Fibroblast of pulmonary artery (primary cell): ENCODE measurements around the gene VSTM4.

ENCODE experiments used
- DNase-seq: peaks from one replicate; pipeline ENCODE4 v3.0.0-alpha.2; 2010; ENCODE audit warnings: low read depth
- H3K4me3 ChIP-seq: replicated peaks from 2 replicates; pipeline ENCODE4 v1.5.1; 2011; ENCODE audit warnings: low read depth, mild to moderate bottlenecking, control low read depth, low read length, moderate library complexity
- TF ChIP-seq, protein P1 (sequence below): IDR thresholded peaks from 2 replicates; pipeline ENCODE4 v1.5.1; 2011; ENCODE audit warnings: mild to moderate bottlenecking, control low read depth, low read length, inconsistent platforms; ENCODE audit errors: missing control alignments

The VSTM4 gene

DNA sequence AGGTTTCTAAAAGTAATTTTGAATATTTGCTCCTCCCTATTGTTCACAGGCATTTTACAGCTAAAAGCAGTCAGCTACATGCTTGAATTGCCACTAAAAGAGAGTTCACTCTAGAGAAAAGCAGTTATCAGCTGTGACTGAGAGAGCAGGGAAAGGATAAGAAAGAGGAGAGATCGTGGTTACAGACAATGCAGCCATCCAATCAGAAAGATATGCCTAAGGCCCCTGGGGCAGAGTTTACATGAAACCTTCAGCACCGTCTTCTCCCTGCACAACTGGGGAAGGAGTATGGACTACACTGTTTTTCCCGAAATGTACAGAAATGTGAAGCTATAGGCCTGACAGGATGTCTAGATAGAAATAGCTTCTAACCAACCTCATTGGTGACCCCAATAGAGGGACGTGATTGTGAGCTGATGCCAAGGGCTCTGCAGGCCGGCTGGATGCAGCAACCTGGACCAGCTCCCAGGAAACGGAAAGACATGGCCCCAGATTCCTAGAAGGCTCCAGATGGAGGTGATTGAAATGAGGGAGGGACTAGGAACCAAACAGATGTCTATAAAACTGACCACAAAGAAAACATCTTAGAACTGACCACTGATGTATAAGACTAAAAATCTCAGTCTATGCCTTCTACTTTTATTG is 3.2 kb upstream of the VSTM4 start:
- H3K4me3 ChIP-seq: no peak overlapping the region
- TF ChIP-seq, protein P1, sequence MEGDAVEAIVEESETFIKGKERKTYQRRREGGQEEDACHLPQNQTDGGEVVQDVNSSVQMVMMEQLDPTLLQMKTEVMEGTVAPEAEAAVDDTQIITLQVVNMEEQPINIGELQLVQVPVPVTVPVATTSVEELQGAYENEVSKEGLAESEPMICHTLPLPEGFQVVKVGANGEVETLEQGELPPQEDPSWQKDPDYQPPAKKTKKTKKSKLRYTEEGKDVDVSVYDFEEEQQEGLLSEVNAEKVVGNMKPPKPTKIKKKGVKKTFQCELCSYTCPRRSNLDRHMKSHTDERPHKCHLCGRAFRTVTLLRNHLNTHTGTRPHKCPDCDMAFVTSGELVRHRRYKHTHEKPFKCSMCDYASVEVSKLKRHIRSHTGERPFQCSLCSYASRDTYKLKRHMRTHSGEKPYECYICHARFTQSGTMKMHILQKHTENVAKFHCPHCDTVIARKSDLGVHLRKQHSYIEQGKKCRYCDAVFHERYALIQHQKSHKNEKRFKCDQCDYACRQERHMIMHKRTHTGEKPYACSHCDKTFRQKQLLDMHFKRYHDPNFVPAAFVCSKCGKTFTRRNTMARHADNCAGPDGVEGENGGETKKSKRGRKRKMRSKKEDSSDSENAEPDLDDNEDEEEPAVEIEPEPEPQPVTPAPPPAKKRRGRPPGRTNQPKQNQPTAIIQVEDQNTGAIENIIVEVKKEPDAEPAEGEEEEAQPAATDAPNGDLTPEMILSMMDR: no peak
- no peak for DNase-seq

DNA sequence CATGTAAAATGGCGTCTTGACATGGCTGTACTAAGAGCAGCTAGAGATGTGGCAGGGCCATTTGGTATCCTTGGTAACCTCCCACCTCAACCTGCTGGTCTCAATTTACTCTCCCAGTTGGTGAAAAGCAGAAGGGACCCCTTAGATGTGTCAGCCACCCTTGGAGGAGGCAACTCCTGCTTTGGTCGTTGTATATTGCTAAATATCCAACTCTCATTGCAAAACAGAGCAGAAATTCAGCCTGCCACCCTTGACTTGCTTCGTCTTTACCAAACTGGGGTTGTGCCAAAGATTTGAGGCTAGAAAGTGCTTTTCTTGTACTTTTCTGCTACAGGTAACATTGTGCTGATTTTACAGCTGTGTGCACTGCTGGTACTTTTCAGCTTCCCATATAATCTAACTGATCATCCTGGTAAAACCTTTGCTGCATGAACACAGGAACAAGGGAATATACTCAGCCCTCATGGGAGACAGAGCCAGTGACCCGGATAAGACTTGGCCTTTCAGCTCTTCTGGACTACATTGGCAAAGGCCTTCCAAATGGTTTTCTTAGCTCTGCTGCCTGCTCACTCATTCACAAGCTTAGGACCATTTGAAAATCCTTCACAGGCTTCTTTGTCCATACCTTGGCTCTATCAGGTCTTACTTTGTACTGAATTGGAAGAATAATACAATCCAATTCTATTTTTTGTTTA is 2.2 kb upstream of the VSTM4 start:
- no peak overlapping the region for H3K4me3 ChIP-seq
- TF ChIP-seq, protein P1: no peak
- no peak for DNase-seq

GRCh38 chr10:49116509-49117375 is 1.4 kb upstream of the VSTM4 start:
- DNase-seq: no peak
- TF ChIP-seq, protein P1: no peak
- H3K4me3 ChIP-seq: no peak overlapping the region

- TF ChIP-seq, protein P1: no peak
- no peak overlapping the region for H3K4me3 ChIP-seq
- DNase-seq: no peak
These were observed 630 bp upstream of the VSTM4 start for GRCh38 chr10:49115796-49116508.

DNA sequence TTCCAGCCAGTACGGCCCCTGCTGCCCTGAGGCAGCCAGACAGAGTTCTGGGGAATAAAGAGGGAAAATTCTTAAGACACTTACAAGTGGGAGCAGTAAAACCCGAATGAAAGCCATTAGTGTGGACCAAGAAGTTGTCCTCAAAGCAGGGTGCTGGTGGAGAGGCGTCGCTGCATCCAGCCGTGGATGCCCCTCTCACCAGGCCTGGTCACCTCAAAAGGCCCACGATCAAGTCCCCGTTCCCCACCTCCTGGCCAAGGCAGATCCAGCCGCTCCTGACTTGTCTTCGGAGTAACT is 656 bp downstream of the VSTM4 start:
- no peak for DNase-seq
- TF ChIP-seq, protein P1: no peak
- peak overlapping the region; percentile 49 for H3K4me3 ChIP-seq

DNA sequence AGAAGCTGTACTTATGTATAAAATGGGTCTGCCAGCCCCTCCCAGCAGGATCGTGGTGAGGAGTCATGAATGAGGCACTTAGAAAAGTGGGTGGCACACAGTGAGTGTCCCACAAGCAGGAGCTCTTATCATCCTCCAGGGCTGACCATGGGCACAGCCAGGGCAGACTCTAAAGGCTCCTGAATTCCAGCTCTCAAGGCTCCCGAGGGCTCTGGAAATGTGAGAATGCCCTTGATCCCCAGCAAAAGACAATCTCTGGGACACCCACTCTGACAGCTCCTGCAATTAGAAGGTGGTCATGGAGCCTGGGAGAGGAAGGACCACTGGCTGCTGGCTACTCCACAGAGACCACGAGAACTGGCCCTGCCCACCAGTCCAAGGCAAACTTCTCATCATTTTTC is 1.6 kb downstream of the VSTM4 start:
- TF ChIP-seq, protein P1: no peak
- no peak for DNase-seq
- no peak overlapping the region for H3K4me3 ChIP-seq
